ENCODE data around the gene PGA5.
"Not testable (repeated sequence)": the region's sequence is repeated elsewhere in the genome, so short reads cannot be mapped to it uniquely, and the experiment has no call there.

GRCh38 chr11:61202950-61203746 is 37.8 kb upstream of the PGA5 start, which contains the start of gene PGA3:
- not testable (repeated sequence) for TF ChIP-seq FOXA1 (IDR thresholded peaks at IDR 0.05); FOXM1 (IDR thresholded peaks at IDR 0.05; ENCODE audit: borderline replicate concordance); SP1 (IDR thresholded peaks at IDR 0.05); TARDBP (IDR thresholded peaks at IDR 0.05); ARNT (IDR thresholded peaks at IDR 0.05)

Measured in HEK293T (cell line).